AG09309 (cell line): Measurements from ENCODE around the gene FGF12.

Source experiments
- DNase-seq: peaks from one replicate; pipeline ENCODE4 v3.0.0-alpha.2; 2010; ENCODE audit warnings: low read depth
- H3K4me3 ChIP-seq: 2 replicates; pipeline ENCODE4 v1.5.1; 2011; ENCODE audit warnings: mild to moderate bottlenecking, low read depth, low read length, moderate library complexity; ENCODE audit not compliant: control insufficient read depth
- TF ChIP-seq, protein P1 (sequence below): IDR thresholded peaks from 2 replicates; pipeline ENCODE4 v1.5.1; 2011; ENCODE audit warnings: mild to moderate bottlenecking, low read depth, low read length, inconsistent platforms; ENCODE audit not compliant: insufficient read depth, control insufficient read depth; ENCODE audit errors: missing control alignments

Gene FGF12

DNA sequence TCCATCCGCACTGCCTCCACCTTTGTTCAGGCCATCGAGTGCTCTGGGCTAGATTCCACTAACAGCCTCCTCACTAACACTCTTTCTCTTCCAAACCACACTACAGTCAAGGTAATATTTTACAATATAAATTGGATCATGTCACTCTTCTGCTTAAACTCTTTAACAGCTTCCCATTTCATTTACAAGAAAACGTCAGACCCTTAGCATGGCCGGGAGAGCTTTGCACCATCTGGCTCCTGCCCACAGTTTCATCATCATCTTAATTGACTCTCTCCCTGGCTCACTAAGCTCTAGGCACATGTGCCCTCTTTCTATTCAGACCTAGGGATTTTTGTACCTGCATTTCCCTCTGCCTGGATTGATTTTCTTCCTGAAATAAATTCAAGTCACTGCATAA is 354.7 kb downstream of the FGF12 start:
- DNase-seq: no peak
- TF ChIP-seq, protein P1, sequence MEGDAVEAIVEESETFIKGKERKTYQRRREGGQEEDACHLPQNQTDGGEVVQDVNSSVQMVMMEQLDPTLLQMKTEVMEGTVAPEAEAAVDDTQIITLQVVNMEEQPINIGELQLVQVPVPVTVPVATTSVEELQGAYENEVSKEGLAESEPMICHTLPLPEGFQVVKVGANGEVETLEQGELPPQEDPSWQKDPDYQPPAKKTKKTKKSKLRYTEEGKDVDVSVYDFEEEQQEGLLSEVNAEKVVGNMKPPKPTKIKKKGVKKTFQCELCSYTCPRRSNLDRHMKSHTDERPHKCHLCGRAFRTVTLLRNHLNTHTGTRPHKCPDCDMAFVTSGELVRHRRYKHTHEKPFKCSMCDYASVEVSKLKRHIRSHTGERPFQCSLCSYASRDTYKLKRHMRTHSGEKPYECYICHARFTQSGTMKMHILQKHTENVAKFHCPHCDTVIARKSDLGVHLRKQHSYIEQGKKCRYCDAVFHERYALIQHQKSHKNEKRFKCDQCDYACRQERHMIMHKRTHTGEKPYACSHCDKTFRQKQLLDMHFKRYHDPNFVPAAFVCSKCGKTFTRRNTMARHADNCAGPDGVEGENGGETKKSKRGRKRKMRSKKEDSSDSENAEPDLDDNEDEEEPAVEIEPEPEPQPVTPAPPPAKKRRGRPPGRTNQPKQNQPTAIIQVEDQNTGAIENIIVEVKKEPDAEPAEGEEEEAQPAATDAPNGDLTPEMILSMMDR: no peak
- no peak overlapping the region for H3K4me3 ChIP-seq

DNA sequence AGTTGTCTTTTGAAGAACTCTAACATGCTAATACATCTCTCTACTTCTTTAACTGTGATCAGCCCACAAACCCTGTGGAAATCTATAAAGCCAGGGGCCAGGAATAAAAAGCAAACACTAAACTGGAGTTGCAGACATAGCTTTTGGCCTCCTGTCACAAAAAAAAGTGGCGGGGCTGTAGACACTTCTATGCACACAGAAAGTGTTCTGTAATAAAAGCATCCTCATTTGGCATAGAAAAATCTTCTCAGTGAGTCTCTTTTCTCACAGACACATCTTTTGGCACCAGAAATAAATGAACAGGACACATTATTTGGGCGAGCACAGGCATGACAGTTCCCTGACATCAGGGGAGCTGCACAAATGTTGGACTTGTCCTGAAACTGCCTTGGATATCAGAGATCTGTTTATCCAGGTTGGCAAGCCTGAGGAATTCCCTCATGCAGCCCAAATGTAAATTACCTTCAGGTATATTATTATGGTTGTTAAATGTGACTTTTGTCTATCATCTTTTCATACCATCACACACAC is 355.4 kb downstream of the FGF12 start:
- no peak overlapping the region for H3K4me3 ChIP-seq
- no peak for DNase-seq
- TF ChIP-seq, protein P1: no peak

DNA sequence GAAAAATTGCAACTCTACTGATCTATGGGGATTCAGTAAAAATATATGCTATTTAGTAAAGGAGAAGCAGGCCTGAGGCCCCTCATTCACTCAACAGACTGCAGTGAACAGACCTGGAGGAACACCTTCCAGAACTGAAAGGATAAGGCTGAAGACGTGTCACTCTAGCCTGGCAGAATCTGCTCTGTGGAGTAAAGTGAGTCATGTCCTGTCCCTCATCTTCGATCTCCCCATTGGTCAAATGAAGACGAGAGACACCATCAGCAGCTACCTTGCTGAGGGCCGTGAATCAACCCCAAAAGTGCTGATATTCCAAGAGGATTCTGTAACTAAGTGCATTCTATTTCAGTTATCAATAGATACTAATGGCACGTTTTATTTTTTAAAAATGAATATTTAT is 359.7 kb downstream of the FGF12 start:
- no peak for DNase-seq
- no peak overlapping the region for H3K4me3 ChIP-seq
- TF ChIP-seq, protein P1: no peak

DNA sequence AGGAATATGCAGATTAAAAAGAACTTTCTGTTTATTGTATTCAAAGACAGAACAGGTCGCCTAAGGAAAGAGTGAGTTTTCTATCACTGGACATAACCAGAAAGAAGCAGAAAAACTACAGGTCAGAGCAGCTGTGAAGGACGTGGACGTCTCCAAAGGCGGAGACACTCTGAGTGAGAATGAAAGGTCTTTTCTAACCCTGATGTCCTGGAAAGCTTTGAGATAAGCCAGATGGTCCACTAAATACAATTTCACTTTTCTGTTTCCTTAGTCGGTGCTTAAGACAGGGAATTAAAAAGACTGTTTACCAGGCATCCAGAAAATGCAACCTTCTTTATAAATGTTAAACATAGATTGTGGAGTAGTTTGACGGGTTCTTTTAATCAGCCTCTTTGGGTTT is 360.4 kb downstream of the FGF12 start:
- TF ChIP-seq, protein P1: no peak
- H3K4me3 ChIP-seq: no peak overlapping the region
- no peak for DNase-seq

DNA sequence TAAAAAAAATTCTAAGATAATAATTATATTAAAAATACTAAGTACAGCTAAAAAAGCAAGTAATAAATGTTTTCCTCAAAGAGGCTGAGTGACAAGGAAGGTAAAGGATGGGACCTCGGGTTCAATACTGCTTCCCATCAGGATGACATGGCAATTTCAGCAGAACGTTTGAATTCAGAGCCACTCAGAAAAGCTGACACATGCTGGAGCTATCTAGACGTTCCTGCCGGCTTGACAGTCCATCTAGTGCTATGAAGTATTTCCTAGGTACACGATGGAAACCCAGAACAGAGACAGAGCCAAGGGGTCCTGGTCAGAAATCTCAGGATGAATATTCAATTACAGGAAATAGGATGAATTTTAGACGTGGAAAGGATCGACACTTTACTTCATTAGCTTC is 361.8 kb downstream of the FGF12 start:
- TF ChIP-seq, protein P1: no peak
- H3K4me3 ChIP-seq: no peak overlapping the region
- DNase-seq: no peak

DNA sequence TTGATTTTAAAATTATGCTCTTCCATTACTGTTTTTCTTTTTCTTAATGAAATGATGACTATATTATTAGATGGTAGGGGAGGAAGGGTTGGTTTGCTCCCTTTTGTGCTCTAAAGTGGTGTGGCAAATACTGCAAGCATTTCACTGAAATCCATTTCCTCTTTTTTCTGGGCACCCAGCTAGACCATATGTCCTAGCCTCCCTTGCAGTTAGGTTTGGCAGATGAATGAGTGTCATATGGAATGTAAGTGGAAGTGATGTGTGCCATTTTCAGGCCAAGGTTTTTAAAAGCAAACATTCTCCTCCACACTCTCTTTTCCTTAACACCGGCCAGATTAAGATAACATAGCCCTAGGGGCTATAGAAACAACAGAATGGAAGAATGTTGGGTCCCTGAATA is 363.0 kb downstream of the FGF12 start:
- H3K4me3 ChIP-seq: no peak overlapping the region
- no peak for DNase-seq
- TF ChIP-seq, protein P1: no peak

DNA sequence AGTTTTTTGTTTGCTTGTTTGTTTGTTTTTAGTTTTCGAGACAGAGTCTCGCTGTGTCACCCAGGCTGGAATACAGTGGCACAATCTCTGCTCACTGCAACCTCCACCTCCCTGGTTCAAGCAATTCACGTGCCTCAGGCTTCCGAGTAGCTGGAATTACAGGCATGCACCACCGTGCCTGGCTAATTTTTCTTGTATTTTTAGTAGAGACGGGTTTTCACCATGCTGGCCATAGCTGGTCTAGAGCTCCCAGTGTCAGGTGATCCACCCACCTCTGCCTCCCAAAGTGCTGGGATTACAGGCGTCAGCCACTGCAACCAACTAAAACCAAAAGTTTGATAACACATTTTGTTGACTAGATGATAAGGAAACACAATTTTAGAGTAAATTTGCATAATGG is 372.7 kb downstream of the FGF12 start:
- TF ChIP-seq, protein P1: no peak
- no peak for DNase-seq
- no peak overlapping the region for H3K4me3 ChIP-seq
